GM21723 (cell line): ENCODE results near the gene FLNA.
"Not testable (repeated sequence)": the region's sequence is repeated elsewhere in the genome, so short reads cannot be mapped to it uniquely, and the experiment has no call there.

Source experiments
- ATAC-seq: cut with Tn5 transposase; IDR thresholded peaks from one replicate; pipeline ENCODE4 v1.9.1; 2021; ENCODE audit warnings: mild to moderate bottlenecking, moderate library complexity; ENCODE audit not compliant: unreplicated experiment

The FLNA gene

DNA sequence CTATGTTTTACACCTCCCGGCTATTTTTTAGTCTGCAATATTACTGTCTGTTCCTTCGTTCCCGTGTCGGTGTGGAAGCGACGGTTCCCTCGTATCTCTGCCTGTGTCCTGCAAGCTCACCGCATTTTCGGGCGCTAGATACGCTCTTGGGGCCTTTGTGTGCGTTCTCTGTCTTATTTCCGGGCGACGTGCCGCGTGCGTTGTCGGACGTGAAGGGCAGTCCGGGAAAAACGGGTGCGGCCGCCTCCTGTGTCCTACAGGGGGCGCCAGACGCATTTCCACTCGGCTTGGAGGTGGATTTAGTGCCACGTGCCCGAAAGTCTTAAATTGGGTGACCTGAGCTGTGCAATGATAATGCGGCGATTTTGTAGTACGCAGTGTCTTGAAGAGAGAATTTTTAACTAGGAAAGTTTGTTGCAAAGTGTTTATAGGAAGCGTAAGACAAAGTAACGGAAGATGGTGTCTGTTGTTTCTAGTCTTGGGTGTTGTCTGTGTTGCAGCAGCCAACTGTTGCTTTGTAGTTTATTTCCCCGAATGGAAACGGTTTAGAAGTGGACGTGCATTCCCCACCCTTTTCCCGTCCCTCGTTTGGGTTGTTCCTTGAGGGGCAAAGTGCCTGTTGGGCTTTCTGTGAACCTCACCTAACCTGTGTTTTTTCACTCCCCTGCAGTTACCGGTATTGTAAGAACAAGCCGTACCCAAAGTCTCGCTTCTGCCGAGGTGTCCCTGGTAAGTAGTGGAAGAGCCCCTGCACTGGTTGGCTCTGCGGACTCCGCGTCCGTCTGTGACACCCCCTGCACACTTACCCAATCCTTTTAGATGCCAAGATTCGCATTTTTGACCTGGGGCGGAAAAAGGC lies 24.5 kb upstream of the FLNA start:
- peak; percentile 34 for ATAC-seq

DNA sequence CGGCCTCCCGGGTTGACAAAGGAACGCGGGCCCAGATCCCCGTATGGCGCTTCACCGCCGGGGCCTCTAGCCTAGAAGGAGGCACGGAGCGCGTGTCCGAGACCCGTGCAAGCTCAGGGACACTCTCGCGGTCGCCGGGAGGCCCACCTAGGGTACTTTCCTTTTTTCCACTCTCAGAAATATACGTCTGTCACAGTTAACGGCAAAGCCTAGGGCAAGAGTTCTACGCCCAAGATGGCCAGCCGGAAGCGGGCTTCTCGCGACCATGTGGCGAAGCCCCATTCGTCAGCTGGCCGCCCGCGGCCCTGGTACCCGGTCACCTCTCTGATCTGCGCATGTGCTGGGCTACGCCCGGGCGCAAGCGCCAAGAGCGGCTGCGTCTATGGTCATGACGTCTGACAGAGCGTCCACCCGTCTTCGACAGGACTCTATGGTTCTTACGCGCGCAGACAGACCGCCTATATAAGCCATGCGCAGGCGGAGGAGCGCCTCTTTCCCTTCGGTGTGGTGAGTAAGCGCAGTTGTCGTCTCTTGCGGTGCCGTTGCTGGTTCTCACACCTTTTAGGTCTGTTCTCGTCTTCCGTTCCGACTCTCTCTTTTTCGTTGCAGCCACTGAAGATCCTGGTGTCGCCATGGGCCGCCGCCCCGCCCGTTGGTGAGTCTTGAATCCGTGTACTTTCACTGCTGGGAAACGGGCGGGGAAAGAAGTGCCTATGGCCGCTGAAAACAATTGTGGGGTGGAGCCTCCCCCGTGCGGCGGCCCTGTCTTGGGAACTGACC lies 23.6 kb upstream of the FLNA start, which contains the start of gene RPL10:
RPL10 (plus strand) TSS at position 490 of the 780 bp plus-strand sequence; CDS start at position 633, 143 bp downstream.
- ATAC-seq = peak; percentile 70

DNA sequence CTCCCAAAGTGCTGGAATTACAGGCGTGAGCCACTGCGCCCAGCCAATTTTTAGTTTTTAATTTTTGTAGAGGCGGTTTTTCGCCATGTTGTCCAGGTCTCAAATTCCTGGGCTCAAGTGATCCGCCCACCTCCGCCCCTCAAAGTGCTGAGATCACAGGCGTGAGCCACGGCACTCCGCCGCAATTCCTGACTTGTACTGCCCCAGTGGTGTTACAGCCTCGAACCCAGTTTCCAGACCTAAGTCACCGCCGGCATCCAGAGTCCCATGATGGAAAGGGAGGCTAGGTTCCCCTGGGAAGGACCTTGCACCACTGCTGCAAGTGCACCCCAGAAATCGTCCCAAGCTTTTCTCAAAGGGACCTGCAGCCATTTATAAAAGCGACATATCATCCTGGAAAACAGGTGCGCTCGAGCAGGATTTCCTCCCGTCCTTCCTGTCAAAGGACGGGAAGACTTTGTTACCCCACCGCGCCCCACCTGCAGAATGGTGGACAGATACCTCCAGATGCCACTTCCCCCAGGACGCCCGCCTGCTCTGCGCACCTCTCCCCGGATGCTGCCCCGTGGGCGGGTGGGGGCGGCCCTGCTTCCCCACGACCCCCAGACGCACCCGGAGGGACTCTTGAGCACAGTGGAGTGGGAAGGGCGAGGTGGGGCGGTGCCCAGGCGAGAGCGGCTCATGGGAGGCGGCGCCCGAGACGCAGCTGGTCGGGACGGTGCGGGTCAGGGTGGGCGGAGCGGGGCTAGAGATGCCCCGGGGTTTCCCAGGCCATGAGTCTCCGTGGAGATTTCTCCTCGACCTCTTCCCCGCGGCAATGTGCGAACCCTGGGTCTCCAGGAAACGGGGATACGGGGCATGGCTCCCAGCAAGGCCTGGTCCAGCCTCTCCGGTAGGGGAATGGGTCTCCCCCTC lies 22.8 kb upstream of the FLNA start:
- peak; percentile 53 for ATAC-seq

DNA sequence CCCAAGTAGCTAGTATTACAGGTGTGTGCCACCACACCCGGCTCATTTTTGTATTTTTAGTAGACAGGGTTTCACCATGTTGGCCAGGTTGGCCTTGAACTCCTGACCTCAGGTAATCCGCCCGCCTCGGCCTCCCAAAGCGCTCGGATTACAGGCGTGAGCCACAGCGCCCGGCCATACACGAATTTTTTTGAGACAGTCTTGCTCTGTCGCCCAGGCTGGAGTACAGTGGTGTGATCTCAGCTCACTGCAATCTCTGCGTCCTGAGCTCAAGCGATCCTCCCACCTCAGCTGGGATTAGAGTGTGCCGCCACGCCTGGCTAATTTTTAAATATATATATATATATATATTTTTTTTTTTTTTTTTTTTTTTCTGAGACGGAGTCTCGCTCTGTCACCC lies 21.9 kb upstream of the FLNA start:
- ATAC-seq = not testable (repeated sequence)

DNA sequence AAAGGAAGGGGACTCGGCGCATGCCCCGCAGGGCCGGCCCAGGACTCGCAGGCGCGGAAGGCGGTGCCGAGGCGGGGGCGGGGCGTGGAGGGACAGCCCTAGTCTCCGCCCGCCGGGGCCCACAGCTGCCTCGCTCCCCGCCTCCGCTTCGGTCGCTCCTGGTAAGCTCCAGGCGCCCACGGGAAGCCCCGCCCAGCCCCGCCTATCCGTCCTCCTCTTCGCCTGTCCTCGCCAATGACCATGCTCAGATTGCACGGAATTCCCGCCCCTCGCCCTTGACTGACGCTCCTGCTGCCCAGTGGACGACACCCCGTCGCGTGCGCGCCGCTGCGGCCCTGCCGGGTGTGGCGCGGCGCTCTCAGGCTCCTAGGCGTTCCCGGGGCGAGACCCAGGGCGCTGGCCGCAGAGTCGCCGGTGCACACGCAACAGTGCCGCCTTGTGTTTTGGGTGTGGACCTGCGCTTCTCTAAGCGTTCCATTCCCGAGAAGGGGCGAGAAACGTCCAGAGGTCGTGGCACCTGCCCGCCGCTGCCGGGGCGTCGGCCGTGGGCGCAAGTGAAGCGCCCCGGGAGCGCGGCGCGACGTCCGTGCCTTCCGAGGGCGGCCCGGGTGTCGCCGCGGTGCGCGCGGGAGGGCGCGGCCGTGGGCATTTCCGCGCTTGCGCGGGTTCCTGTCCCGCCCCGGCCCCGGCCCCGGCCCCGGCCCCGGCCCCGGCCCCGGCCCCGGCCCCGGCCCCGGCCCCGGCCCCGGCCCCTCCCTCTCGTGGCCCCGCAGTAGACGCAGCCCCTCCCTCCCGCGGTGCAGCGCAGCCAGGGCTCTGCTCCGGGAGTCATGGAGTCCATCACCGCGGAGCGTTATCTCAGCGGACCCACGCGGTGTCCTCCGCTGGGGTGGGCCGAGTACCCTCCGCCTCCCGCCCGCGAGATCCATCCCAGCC lies 15.6 kb upstream of the FLNA start:
- peak; percentile 67 for ATAC-seq

DNA sequence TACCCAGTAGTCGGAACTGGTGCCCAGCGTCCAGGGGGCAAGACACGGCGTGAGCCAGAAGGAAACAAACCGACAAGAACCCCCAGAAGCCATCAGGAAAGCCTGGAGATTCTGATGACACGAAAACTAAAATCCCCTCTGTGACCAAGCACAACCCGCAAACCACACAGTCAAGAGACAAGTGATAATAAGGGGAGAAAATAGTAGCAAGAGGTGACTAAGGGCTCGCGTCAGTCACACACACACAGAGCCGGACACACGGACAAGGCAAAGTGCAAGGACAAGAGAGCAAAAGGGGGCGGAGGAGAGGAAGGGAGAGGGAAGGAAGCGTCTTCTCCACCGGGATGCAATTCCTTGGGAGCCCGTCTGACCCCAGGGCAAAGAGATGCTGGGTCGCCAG lies 14.2 kb upstream of the FLNA start:
- peak; percentile 23 for ATAC-seq

DNA sequence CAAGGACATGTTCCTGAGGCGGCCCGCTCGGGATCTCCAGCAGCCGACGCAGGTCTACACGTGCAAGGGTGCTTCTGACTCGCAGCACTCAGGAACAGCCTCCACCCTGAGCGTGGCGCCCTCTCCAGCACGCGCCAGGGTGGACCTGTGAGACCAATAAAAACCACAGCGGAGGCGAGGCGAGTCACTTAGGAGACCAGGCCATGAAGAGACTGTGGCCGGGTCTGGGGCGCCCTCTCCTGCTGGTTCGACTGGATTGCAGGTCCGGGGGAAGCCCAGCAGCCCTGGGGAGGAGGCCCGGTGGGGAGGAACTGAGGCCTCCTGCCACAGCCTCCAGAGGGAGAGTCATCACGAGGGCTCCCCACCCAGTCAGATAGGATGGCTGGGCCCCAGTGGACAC lies 13.7 kb upstream of the FLNA start:
- ATAC-seq = peak; percentile 37

DNA sequence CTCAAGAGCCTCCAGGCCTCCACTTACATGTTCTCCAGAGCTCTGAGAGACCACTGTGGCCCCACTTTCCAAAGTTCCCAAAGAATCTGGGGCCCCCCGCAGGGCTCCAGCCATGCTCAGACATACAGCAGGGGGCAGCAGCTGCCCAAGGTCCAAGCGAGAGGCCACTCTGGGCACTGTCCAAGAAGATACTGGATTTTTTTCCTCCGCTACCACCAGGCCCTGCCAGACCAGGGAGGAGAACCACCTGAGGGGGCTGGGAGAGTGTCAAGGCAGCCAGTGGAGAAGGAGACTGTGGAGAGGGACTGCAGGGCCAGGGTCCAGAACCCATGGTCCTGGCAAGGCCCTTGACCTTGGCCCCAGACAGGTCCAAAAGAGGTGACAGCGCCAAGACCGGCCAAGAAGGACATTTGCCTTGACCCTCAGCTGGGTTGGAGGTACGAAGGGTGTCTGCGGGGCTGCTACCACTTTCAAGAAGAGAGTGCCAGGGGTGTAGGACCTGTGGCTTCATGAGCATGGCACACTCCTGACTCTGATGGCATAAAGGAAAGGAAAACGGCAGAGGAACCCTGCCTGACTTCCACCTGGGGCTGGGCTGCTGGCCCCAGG lies 10.0 kb upstream of the FLNA start:
- no peak for ATAC-seq

DNA sequence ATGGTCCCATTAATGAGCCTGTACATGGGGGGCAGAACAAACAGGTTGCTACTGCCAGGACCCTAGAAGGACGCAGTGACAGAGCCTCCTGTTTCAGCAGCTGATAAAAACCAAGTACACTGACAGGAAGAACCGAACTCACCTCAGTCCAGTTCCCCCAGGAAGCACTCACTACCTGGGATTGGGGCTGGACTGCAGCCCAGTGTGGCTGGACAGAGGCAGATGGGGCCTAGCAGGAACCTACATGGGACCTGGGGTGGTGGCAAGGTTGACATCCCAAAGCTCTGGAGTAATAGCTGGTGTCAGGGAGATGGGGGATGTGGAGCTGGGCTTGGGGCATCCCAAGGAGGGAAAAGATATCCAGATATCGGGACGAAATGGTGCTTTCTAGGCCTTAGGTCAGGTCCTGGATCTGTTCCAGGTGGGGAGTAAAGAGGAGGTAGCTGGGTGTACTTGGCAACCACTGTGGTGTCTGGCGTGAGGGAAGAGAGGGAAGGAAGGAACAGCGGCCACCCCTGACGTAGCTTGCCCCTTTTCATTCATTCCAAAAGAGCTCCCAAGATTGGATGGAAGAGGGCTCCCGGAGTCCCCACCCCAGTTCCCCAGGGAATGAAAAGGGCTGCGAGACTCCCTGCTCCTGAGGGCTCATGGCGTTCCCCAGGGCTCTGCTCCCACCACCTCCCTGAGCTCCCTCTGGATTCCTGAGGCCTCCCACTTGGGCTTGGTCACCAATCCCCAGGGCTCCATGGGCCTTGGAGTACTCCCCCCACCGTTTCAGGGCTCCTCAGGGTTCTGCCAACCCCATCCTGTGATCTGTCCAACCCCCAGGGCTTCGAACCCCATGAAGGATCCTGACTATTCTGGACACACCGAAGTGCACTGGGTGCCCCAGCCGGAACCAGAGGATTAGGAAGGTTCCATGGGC lies 9.2 kb upstream of the FLNA start:
- ATAC-seq = no peak

DNA sequence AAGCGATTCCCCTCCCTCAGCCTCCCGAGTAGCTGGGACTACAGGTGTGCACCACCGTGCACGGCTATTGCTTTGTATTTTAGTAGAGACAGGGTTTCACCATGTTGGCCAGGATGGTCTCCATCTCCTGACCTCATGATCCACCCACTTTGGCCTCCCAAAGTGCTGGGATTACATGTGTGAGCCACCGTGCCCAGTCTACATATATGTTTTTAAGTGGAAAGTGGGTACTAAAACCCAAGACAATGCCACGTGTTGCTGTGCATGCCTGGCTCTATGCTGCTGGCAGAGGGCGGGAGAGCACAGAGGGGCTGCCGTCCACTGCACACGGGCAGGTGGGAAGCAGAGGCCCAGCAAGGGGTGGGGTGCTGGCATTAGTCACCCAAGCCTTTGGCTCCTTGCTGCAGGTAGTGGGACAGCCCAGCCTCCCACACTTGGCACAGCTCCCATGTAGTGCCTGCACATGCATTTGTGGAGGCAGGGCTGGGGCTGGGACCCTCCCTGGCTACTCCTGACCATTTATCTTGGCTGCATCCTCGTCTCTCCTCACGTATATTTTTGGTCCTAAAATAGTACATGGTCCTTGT lies 8.1 kb upstream of the FLNA start:
- no peak for ATAC-seq

DNA sequence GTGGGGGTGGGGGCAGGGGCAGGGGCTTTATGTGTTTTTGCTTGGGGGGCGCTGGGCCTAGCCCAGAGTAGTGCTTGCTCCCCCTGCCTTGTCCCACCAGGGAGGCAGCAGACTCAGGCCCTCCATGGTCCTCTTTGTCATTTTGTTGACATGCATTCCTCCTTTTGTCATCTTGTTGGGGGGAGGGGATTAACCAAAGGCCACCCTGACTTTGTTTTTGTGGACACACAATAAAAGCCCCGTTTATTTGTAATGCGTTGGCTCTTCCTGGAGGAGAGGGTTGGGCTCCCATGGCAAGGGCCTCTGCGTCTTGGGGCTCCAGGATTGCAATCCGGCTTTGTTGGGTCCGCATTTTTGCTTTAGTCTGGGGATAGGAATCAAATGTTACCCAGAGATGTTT lies 6.8 kb upstream of the FLNA start:
- no peak for ATAC-seq

DNA sequence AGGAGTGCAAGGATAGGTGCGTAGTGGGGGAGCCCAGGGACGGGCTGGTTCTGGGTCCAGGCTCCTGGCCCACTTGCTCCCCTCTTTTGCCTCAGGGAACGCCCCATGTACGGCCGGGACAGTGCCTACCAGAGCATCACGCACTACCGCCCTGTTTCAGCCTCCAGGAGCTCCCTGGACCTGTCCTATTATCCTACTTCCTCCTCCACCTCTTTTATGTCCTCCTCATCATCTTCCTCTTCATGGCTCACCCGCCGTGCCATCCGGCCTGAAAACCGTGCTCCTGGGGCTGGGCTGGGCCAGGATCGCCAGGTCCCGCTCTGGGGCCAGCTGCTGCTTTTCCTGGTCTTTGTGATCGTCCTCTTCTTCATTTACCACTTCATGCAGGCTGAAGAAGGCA lies 6.4 kb upstream of the FLNA start:
- no peak for ATAC-seq

DNA sequence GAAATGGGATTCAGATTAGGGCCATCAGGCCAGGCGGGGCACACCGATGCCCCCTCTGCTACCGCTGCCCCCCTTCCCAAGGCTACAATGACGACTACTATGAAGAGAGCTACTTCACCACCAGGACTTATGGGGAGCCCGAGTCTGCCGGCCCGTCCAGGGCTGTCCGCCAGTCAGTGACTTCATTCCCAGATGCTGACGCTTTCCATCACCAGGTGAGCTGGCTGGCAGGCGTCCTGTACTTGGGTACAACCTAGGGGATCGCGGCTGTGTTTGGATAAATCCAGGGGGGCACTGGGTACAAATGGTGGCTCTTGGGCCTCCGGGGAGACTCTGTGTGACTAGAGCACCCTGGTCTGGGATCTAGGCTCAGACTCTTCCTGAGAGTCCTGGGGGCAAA lies 5.7 kb upstream of the FLNA start:
- no peak for ATAC-seq

DNA sequence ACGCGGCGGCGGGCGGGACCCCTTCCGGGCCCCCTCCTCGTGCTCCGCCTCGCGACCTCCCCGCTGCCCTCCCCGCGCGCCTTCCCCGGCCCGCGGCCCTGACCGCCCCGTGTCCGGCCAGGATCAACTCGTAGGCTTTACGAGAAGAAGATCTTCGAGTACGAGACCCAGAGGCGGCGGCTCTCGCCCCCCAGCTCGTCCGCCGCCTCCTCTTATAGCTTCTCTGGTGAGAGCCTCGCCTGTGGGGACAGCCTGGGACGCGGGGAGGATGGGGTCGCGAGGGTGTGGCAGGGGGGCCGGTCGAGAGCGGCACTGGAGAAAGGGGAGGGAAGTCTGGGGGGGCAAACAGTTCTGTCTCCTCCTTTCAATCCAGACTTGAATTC lies 5.1 kb upstream of the FLNA start:
- ATAC-seq = no peak

DNA sequence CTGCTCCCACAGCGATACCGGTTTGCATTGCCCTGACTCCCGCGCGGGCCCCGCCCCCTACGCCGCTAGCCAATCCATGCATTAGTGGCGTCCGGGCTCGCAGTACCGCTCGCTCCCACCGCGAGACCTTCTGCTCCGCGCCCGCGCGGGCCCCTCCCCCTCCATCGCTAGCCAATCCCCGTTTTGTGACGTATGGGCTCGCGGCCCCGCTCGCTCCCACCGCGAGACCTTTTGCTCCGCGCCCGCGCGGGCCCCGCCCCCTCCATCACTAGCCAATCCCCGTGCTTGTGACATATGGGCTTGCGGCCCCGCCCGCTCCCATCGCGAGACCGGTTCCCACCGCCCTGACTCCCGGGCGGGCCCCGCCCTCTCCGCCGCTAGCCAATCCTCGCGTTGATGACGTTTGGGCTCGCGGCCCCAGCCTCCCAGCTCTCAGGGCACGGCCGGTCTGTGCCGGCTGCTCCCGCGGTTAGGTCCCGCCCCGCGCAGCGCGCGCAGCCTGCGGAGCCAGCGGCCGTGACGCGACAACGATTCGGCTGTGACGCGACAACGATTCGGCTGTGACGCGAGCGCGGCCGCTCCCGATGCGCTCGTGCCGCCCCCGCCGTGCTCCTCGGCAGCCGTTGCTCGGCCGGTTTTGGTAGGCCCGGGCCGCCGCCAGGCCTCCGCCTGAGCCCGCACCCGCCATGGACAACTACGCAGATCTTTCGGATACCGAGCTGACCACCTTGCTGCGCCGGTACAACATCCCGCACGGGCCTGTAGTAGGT lies 4.5 kb upstream of the FLNA start, which contains the start of gene EMD:
EMD (plus strand) TSS at position 497 of the 770 bp plus-strand sequence; CDS start at position 687, 190 bp downstream.
- ATAC-seq = peak; percentile 83

DNA sequence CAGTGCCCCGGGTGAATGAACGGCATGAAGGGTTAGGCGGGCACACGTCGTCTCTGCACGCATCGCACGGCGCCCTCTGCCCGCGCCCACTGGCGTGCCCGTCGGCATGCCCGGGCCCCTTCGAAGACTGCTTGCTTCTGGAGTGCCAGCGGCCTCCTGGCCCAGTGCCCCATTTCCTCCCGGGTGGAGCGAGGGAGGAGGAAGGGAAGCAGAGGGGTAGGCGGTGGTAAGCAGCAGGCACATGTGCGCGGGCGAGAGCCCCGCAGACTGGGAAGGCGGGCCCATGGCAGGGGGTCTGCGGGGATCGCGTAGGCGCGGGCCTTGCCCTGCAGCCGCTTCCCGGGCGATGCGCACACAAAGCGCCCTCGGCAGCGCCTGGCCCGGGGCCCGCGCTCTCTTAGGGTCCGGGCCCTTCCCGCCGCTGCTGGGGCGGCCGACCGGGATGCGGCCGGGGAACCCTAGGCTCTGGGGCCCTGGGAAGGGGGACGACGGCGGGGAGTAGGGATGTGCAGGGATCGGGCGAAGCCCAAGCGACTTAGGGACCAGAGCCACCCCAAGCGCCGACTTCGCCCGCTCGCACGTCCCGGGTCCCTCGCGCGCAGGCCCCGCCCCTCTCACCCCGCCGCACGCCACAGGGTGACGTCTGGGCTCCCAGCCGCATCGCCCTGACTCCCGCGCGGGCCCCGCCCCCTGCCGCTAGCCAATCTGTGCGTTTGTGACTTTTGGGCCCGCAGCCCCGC lies 3.8 kb upstream of the FLNA start:
- peak; percentile 3 for ATAC-seq
